Measurements from ENCODE around the gene INTS1.

Gene INTS1

DNA sequence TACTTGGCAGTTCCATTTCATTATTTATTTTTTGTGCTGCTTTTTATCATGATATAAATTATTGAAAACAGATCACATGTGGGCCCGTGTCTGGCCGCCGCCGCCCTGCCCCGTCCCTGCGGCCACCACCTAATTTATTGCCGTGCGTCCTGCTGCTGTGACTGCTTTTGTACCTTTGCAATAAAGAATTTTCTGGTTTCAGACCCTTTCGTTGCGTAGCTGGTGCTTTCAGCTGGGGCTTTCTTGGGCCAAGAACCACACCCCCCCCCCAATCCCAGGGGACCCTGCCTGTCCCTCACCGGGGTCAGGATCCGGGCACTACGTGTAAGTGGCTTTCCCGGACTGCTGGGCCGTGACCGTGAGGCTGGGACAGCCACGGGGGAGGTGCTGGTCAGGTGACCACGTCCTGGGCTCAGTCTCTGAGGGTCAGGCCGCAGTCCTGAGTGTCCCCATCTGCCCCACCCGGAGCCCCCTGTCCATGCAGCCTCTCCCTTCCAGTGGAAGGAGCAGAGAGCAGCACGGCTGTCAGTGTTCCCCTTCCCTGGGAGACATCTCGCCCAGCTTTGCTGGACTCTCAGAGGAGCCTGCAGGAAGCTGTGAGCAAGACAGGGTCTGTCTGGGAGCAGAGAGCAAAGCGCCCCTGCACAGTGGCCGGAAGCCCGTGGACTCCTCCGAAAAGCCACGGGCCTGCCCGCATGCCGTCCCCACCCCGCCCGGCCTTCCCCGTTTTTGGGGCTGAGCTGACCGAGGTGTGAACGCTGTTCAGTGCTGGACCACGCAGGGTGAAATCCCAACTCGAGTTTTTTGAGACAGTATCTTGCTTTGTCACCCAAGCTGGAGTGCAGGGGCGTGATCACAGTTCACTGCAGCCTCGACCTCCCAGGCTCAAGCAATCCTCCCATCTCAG lies 38.9 kb upstream of the INTS1 start:
- intact Hi-C loops (cut with DNase I): no loop called here
- DNase-seq: no peak

DNA sequence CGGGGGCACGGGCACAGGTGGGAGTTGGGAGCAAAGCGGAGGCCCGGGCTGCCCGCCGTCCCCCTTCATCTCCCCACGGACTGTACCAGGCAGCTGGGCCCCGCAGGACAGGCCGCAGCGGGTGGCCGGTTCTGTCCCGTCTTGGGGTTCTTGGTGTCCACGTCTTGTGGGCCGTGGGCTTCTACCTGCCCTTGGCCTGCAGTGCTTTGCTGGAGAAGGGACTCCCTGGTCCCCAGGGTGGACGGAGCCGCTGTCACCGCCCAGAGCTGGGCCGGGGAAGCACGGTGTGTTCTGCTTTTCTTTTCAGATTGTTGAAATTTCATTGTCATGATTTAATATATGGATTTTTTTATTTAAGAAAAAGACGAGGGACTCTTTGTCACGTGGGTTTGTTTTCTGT lies 38.1 kb upstream of the INTS1 start:
- intact Hi-C loops (cut with DNase I): no loop called here
- DNase-seq: no peak

DNA sequence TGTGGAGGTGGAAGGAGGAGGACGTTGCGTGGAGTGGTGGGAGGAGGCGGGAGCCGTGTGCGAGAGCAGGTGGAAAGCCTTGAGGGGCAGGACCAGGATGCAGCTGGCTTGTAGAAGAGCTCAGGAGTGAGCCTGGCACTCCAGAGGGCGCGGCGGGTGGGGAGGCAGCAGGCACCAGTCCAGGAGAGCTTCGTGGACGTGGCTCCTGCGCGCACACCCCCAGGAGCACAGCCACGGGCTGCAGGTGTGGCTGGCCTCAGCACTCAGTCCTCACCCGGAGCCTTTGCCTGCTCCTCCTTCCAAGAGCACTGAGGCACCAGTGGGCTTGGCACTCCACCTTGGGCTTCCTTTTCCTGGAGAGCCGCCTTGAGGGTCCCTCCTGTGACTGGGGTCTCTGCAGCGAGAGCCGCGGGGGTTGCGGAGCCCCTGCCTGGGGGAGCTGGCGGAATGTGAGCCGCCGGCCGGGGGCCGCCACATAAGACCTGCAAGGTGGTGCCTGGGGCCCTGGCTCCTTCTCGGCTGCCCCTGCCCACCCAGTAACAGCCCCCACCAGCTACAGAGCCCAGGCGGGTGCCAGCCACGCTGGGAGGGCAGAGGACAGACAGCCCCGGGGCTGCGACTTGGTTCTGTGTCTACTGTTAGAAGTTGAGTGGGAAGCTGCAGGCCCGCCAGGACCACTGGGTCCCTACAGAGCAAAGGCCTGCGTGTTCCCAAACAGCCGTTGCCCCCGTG lies 37.4 kb upstream of the INTS1 start:
- intact Hi-C loops (cut with DNase I): no loop called here
- no peak for DNase-seq

DNA sequence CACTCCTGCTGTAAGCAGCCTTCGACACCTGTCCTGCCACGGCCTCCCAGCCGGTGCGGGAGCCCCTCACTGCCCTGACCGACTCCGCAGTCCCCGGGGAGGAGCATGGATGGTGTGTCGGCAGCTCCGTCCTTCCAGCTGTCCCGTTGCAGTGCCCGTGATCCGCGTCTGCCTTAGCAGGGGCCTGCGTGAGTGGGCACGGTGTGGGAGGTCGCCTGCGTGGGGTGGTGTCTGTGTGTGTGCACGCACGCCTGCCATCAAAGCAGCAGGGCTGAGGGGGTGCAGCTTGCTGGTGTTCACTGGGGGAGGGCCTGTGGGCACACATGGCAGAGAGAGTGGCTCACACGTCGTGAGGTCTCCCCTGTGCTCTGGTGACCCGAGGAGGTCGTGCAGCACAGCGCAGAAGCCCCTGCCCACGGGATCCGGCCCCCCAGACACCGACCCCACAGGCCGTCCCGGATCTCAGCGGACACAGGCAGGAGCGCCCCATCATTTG lies 36.6 kb upstream of the INTS1 start:
- intact Hi-C loops (cut with DNase I): no loop called here

DNA sequence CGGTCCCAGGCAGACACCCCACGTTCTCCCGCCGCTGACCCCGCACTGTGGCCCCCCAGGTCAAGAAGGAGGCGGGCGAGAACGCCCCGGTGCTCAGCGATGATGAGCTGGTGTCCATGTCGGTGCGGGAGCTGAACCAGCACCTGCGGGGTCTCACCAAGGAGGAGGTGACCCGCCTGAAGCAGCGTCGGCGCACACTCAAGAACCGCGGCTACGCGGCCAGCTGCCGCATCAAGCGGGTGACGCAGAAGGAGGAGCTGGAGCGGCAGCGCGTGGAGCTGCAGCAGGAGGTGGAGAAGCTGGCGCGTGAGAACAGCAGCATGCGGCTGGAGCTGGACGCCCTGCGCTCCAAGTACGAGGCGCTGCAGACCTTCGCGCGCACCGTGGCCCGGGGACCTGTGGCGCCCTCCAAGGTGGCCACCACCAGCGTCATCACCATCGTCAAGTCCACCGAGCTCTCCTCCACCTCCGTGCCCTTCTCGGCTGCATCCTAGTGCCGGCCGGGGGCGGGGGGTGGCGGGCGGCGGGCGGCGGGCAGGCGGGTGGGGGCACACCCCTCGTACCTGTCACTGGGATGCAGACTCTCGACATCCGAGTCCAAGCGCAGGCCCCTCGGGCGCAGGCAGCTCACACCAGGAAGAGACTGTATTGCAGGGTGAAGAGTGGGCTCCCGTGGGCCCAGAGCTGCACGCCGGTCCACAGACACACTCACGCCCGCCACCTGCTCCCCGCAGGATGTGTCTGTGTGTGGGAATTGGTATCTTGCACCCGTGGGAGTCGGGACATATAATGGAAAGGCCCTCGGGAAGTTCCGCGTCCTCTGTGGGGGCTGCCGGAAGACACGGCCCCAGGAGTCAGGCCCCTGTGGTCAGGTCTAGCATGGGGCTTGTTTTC lies 35.9 kb upstream of the INTS1 start:
- intact Hi-C loops (cut with DNase I): no loop called here
- no peak for DNase-seq

More for the DNA sequence above, 36.6 kb upstream of the INTS1 start:
- no peak for DNase-seq

DNA sequence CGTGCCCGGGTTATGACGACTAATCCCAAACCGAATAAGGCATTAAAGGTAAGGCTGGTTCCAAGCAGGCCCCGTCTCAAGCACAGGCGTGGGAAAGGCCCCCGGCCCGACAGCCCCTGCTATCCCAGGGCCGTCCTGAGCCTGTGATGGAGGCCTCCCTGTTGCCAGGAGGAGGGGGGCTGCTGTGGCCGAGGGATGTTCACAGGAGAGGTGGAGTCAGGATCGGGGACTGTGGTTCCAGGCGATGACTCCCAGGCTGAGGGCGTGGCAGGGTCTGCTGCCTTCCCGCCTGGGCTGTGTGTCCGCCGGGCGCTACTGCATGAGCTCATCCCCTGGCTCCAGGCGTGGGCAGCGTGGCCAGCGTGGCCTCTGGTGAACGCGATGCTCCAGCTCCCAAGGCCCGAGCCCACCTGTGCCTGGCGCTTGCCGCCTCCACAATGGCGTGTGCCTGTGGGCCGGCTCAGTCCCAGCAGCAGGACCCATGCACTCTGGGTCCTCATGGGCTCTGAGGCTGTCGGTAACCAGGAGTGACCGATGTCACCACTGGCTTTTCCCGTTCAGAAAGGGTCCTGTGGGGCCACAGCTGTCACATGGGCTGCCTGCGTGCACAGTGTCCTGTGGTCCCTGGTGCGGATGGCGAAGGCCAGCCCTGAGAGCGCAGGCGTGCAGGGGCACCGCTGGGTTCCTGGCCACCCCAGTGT lies 35.1 kb upstream of the INTS1 start:
- DNase-seq: no peak

DNA sequence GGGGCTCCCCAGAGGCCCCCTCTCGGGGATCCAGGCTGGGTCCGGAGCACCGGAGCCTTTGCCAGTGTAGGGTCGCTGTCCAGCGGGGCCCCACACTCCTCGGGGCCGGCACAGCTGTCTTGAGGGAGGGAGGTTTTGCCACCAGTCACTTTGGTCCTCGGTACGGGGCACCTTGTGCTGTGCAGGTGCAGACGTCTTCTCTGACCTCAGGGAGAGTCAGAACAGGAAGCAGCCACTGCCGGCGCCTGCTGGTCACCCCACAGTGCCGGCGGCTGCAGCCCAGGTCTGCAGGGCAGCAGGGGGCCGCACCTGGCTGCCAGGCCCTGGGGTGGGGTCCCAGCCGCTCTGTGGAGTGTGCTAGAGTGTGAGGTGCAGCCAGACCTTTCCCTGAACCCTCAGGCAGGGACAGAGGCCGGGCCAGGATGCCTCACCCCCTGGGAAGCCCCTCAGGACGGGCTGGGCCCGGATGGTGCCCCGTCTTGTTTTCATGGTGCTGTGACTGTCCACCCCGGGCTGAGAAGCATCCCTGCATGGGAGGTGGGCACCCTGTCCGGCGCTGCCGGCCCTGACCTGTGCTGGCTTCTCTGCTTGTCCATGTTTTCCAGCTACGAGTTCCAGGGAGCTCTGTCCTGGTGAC lies 34.5 kb upstream of the INTS1 start:
- no peak for DNase-seq
- intact Hi-C loops (cut with DNase I): no loop called here

More for the DNA sequence above, 35.1 kb upstream of the INTS1 start:
- intact Hi-C loops (cut with DNase I): no loop called here

DNA sequence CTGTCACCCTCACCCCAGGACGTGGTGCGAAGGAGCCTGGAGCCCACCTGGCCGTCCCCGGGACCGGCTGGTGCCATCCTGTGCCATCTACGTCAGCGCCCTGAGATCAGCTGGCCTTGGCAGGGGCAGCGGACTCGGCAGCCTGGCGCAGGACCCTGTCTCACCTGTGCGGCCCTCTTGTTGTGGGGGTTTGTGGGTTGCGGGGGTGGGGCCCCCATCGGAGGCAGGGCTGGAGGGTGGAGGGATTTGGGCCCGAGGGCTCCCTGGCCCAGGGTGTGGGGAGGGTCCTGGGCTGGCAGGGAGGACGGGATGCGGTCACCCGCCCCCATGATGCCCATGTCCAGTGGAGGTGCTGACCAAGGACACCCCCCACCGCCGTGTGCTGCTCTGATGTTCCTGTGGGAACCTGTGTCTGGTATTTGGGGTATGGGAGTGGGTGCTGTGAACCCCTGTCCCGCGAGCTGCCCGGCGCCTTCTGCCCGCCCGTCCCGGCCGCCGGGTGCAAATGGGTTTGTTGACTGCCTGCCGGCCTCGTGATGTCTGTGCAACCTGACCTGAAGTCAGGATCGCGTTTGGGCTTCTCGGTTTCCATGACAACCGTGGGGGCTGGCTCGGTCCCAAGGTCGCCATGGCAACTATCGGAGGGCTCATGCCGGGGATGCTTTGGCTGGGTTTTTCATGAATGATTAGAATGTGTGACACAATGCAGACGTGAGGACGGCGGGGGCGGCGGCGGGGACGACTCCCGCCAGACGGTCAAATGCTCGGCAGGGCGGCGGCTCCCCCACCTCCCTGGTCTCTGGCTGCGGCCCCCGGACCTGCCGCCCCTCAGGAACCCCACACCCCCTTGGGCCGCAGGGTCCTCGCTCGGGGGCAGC lies 33.6 kb upstream of the INTS1 start:
- intact Hi-C loops (cut with DNase I): no loop called here
- peak; percentile 50 to 89 (median 77) for DNase-seq

DNA sequence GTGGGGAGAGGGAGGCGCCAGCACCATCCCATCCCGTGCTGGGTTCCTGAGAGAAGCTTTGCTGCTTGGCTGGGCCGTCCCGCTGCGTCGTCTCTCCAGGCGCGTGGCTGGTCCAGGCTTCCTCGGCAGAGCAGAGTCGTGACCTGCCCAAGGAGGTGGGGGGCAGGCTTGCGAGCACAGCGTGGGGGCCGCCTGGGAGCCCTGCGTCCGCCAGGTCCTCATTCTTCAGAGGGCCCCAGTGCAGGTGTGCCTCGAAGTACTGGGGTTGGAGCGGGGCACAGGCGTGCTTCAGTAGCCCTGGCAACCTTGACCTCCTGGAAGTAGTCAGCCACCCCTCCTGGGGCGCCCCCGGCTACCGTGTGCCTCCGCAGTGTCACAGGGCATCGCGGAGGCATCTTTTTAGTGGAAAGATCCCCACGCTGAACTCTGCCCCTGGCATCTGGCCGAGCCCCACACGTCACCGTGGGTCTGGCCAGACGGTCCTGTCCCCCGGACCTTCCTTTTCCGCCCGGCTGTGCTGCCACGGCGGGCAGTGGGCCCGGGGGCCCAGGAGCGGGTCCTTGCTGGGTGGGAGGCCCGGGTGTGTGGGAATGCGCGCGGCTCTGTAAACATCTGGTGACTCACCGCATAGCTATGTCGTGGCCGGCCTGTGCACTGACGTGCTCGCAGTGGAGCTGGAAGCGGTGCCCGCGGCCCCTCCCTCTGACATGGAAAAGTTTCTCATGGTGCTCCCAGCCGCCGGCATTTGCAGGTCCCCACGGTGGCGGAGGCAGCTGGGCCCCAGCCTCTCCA lies 32.8 kb upstream of the INTS1 start:
- intact Hi-C loops (cut with DNase I): no loop called here

DNA sequence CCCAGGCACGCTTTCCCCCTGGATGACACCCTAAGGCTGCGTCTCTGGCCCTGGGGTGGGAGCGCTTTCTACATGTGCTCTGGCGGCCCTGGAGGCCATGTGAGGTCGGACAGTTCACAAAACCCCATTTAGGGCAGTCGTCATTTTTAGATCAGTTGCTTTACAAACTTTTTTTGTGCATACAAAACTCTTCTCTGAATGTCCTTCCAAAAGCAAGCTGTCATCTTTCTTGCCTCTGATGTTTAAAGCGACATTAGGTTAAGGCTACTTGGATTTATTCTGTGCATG lies 32.2 kb upstream of the INTS1 start:
- intact Hi-C loops (cut with DNase I): no loop called here
- no peak for DNase-seq

More for the DNA sequence above, 32.8 kb upstream of the INTS1 start:
- peak in 40 of 42 donors; percentile 22 to 88 (median 64) for DNase-seq

DNA sequence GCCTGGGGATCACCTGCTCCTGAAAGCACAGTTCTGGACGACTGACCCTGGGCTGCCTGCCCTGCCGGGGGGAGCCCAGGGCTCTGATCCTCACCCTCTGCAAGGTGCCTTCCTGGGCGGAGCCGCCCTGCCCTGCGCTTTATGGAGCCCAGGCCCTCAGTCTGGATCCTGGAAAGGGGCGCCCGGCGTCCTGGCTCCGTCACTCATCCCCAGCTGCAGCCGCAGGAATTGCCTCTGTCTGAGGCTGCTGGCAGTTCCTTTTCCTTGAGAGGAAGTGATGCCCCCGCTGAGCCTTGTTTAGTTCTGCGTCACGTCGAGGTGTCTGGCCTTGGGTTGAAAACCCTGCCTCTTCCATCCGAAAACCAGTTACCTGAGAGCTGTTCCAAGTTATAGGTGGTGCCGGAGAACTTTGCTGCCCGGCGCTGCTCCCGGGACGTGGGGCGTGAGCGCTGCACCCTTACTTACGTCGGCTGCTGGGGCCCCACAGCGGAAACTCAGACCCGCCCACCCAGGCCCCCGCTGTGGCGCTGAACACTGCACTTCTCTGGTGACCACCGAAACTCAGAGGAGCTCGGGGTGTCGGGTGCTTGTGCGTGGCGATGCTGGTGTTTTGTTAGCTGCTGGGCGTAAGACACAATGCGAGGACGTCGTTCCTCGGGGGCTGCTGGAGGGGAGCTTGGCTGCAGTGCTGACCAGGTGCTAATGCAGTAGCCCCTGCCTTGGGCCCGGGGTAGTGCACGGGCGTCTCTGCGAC lies 31.7 kb upstream of the INTS1 start:
- DNase-seq: peak in 3 of 42 donors; percentile 22 to 43 (median 24)
- intact Hi-C loops (cut with DNase I): no loop called here

DNA sequence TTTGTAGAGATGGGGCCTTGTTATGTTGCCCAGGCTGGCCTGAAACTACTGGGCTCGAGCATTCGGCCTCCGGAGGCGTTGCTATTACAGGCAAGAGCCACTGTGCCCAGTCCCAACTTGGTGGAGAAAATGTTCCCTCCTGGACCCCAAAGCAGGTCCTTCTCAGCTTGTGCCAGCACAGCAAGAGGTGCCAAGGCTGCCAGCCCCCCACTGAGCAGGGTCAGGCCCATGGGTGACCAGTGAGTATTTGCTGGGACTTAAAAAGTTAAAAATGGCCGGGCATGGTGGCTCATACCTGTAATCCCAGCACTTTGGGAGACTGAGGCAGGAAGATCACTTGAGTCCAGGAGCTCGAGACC lies 30.9 kb upstream of the INTS1 start:
- no peak for DNase-seq
- intact Hi-C loops (cut with DNase I): no loop called here

DNA sequence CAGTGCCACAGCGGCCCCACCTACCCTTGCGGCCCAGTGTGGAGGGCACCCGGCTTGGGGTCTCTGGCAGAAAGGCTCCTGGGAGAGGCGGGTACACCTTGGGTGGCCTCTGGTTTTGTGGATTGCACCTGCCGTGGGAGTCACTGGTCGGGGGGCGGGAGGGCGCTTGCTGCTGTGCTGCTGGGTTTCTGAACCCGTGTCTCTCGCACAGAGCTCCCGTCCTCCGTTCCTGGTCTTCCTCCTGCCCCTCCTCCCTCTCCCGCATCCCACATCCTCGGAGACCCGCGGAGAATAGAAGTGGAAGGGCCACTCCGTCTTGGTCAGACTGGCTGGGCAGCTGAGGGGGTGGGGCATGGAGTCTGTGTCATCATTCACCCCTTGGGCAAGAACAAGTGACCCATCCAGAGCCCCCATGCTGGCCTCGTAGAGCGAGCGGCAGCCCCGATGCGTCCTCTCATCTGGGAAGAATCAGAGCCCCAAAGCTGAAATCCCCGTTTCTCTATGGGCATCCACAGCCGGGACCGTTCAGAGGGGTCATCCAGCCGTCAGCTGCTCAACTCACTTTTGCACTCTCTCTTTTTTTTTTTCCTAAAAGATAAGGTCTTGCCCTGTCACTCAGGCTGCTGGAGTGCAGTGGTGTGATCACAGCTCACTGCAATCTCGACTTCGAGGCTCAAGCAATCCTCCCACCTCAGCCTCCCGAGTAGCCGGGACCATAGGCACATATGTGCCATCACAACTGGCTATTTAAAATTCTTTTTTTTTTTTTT lies 30.3 kb upstream of the INTS1 start:
- no peak for DNase-seq
- intact Hi-C loops (cut with DNase I): no loop called here

DNA sequence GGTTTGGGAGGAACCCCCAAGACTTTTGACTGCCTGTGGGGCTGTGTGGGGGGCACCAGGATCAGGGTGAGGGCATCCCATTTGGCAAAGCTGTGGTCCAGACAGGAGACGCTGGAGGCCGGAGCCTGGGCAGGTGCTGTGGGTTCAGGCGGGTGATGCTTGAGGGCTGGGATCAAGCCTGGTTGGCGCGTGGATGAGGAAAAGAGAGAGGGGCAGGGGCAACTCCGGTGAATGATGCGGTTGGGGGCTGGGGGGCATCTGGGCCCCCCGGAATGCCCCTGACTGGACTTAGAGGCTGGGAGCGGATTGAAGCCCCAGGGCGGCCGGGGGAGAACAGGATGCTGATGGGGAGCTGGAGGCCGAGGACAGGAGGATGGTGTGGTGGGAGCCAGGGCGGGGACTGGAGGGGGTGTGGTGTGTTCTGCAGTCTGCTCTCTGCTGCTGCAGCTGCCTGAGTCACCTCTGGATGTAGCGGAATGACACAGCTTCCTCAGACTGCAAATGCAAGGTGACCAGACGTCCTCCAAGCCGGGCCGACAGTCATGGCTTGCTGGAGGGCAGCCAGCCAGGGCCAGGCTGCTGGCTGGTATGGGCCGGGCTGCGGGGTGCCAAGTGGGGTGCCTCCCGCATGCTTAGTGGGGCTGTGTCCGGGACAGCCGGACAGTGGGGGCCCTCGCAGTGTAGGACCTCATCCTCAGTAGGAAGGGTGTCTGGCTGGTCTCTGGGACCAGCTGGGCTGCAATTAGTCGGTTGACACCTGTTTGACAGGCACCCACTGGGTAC lies 29.5 kb upstream of the INTS1 start:
- no peak for DNase-seq
- intact Hi-C loops (cut with DNase I): no loop called here

DNA sequence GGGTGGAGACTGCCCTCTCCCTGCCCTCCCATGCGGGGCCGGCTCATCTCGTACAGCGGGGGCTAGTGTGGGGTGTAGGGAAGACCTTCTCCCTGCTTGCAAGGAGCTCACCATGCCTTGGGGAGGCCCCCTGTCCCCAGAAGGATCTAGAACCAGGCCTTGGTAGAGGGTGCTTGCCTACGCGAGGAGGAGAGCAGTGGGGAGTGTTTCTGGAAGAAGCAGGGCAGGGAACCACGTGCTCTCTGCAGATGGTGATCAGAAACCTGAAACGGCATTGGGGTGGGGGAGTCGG lies 29.0 kb upstream of the INTS1 start:
- DNase-seq: no peak

More for the DNA sequence above, 29.0 kb upstream of the INTS1 start:
- intact Hi-C loops (cut with DNase I): no loop called here

Data from head of caudate nucleus (tissue), 42 donors.